ENCODE measurements around the gene SESN1. TPM values are rescaled to one million over a fixed set of nuclear protein-coding genes. Genes with fewer than 3 reads are reported as not detected.
"Not testable (repeated sequence)": the region's sequence is repeated elsewhere in the genome, so short reads cannot be mapped to it uniquely, and the experiment has no call there.

Gene SESN1
- total RNA-seq, 1 donor from 2014 or later = 38.8 TPM

GRCh38 chr6:108999428-108999827 is 95.2 kb downstream of the SESN1 start:
- DNase-seq = no peak

- no peak for DNase-seq
Observed at GRCh38 chr6:108998485-108998884, 96.2 kb downstream of the SESN1 start.

GRCh38 chr6:108996208-108996607 is 98.4 kb downstream of the SESN1 start:
- no peak for DNase-seq

GRCh38 chr6:108995296-108995695 is 99.3 kb downstream of the SESN1 start:
- no peak for DNase-seq

GRCh38 chr6:108993876-108994275 is 100.8 kb downstream of the SESN1 start:
- DNase-seq = no peak

- no peak for DNase-seq
Observed at GRCh38 chr6:108989700-108990099, 104.9 kb downstream of the SESN1 start.

- DNase-seq = no peak
Observed at GRCh38 chr6:108988765-108989164, 105.9 kb downstream of the SESN1 start.

GRCh38 chr6:108988296-108988695 is 106.3 kb downstream of the SESN1 start:
- no peak for DNase-seq

- DNase-seq = no peak
Observed at GRCh38 chr6:108987156-108987555, 107.5 kb downstream of the SESN1 start.

- DNase-seq = no peak
Observed at GRCh38 chr6:108985301-108985700, 109.3 kb downstream of the SESN1 start.

GRCh38 chr6:108983151-108983550 is 111.5 kb downstream of the SESN1 start:
- DNase-seq = no peak

- DNase-seq = no peak
Observed at GRCh38 chr6:108982154-108983113, 112.2 kb downstream of the SESN1 start.

GRCh38 chr6:108978638-108979037 is 116.0 kb downstream of the SESN1 start:
- DNase-seq = not testable (repeated sequence)

GRCh38 chr6:108974201-108974600 is 120.4 kb downstream of the SESN1 start:
- DNase-seq = no peak

GRCh38 chr6:108969776-108970175 is 124.9 kb downstream of the SESN1 start:
- no peak for DNase-seq

- DNase-seq = no peak
Observed at GRCh38 chr6:108968325-108969316, 126.0 kb downstream of the SESN1 start.

GRCh38 chr6:108966855-108967755 is 127.5 kb downstream of the SESN1 start:
- DNase-seq = no peak

- DNase-seq = no peak
Observed at GRCh38 chr6:108966251-108966650, 128.4 kb downstream of the SESN1 start.

GRCh38 chr6:108961985-108962384 is 132.7 kb downstream of the SESN1 start:
- no peak for DNase-seq

- no peak for DNase-seq
Observed at GRCh38 chr6:108961077-108961476, 133.6 kb downstream of the SESN1 start.

GRCh38 chr6:108960601-108961000 is 134.0 kb downstream of the SESN1 start:
- DNase-seq = no peak

Measured in occipital lobe (tissue), 2 donors.